HEK293T (cell line): ENCODE data around the gene PPIL1.

Experiments used
- FOXA1 ChIP-seq: fragments of 450-650 bp; IDR thresholded peaks from 2 replicates; pipeline ENCODE4 v1.6.1; 2016; ENCODE audit warnings: mild to moderate bottlenecking
- HDGF ChIP-seq: fragments of 450-650 bp; IDR thresholded peaks from 2 replicates; pipeline ENCODE4 v1.6.1; 2017; ENCODE audit warnings: antibody characterized with exemption, borderline replicate concordance

DNA sequence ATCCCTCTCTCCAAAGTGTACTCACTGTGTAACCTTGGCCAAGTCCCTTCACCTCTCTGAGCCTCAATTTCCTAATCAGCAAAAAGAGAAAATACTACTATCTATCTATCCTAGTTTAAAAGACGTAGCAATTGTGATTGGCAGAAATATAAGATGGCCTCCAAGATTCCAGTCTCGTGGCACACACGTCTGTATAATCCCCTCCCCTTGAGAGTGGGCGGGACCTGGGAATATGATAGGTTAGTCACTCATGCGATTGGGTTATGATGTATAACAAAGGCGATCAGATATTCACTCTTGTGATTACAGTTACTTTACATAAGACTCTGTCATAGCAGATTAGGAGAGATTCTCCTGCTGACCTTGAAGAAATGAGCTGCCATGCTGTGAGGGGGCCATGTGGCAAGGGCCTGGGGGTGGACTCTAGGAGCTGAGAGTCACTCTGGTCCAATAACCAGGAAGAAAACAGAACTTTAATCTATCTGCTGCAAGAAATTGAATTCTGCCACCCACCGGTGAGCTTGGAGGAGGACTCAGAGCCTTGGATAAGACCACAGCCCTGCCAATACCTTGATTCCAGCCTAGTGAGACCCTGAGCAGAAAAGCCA is 41.3 kb downstream of the PPIL1 start:
- TF ChIP-seq FOXA1 (no peak), HDGF (no peak)
